Mucosa of descending colon (tissue), 3 donors: ENCODE measurements around the gene TBC1D2. TPM values are rescaled to one million over a fixed set of nuclear protein-coding genes. Genes with fewer than 3 reads are reported as not detected.
A peak's percentile ranks its signal among the peaks of the same experiment; 100 is the strongest.

Source experiments
- ATAC-seq: fragments of 200-7000 bp; cut with Tn5 transposase; one replicate; pipeline ENCODE4 v1.9.1; 2020; ENCODE audit warnings: mild to moderate bottlenecking, moderate library complexity
- DNase-seq, 3 donors: peaks; one replicate each; pipeline ENCODE4 v3.0.0-alpha.2; 2020
- H3K36me3 ChIP-seq: fragments of 200-600 bp; one replicate; pipeline ENCODE4 v1.8.0; 2021; ENCODE audit warnings: low read depth, mild to moderate bottlenecking
- H3K4me1 ChIP-seq: fragments of 200-600 bp; one replicate; pipeline ENCODE4 v1.8.0; 2021; ENCODE audit warnings: low read depth, mild to moderate bottlenecking
- H3K4me3 ChIP-seq: fragments of 200-600 bp; one replicate; pipeline ENCODE4 v1.8.0; 2021; ENCODE audit warnings: mild to moderate bottlenecking
- H3K9me3 ChIP-seq: fragments of 200-600 bp; one replicate; pipeline ENCODE4 v1.8.0; 2021; ENCODE audit warnings: mild to moderate bottlenecking
- CTCF ChIP-seq: fragments of 200-600 bp; IDR thresholded peaks from one replicate; pipeline ENCODE4 v1.8.0; 2022; ENCODE audit warnings: antibody characterized with exemption, mild to moderate bottlenecking
- intact Hi-C, 2 donors: fragments of 100-400 bp; cut with DNase I in 1 of 2; cut with micrococcal nuclease in 1 of 2; formaldehyde crosslinking; loops; one replicate each; pipeline versions ENCODE4 v1.11.0 to v1.11.1; 2022; cut with DNase I, micrococcal nuclease
- total RNA-seq, 3 donors: library from RNA; stranded (reverse); fragmentation: NEBNext Ultra II Directional in 2 of 3; extraction: Animal tissue kit (Norgen Biotek cat#: 25700) in 2 of 3; gene quantifications; one replicate each; pipeline versions ENCODE4 v1.2.1 to v1.2.4, GENCODE V29; 2021 to 2023
- donor health status: DM: no; HTN: no; CAD: no; lungs with moderate emphysema.
- donor health status: DM: no; HTN: no; CAD: no.
- donor health status: DM: no; HTN: yes; CAD: no.

The TBC1D2 gene
- total RNA-seq, 3 donors from 2014 or later, result 19.5 to 33.5 (median 26.9) TPM

GRCh38 chr9:98215271-98215670, 40.2 kb downstream of the TBC1D2 start:
- TF ChIP-seq CTCF, result no peak
- Histone ChIP-seq H3K9me3 (no peaks in the 10 kb centered on the region), H3K4me3 (no peak overlapping the region), H3K4me1 (no peaks in the 10 kb centered on the region), H3K36me3 (peaks cover 3% of the 10 kb centered on the region)
- ATAC-seq (no peak), DNase-seq (no peak)
- intact Hi-C loops, result no loop called here

GRCh38 chr9:98214811-98215210, 40.6 kb downstream of the TBC1D2 start:
- no peak for ATAC-seq
- DNase-seq, result no peak
- Histone ChIP-seq H3K9me3 (no peaks in the 10 kb centered on the region), H3K36me3 (no peaks in the 10 kb centered on the region), H3K4me1 (no peaks in the 10 kb centered on the region), H3K4me3 (no peak overlapping the region)
- intact Hi-C loops, result no loop called here
- TF ChIP-seq CTCF, result no peak

GRCh38 chr9:98211260-98211659, 44.2 kb downstream of the TBC1D2 start:
- no peaks in the 10 kb centered on the region for H3K4me1 ChIP-seq
- peak in 1 of 3 donors; percentile 29 for DNase-seq
- H3K4me3 ChIP-seq, result no peak overlapping the region
- intact Hi-C loops, result no loop called here
- peak; percentile 45 for ATAC-seq
- no peaks in the 10 kb centered on the region for H3K36me3 ChIP-seq
- H3K9me3 ChIP-seq, result no peaks in the 10 kb centered on the region
- no peak for TF ChIP-seq CTCF

- H3K9me3 ChIP-seq, result no peaks in the 10 kb centered on the region
- intact Hi-C loops, result no loop called here
- H3K4me1 ChIP-seq, result peaks cover 7% of the 10 kb centered on the region
- H3K36me3 ChIP-seq, result no peaks in the 10 kb centered on the region
- ATAC-seq (no peak), DNase-seq (no peak)
- no peak for TF ChIP-seq CTCF
- H3K4me3 ChIP-seq, result no peak overlapping the region
Measured at GRCh38 chr9:98210435-98210834, 45.0 kb downstream of the TBC1D2 start.

- Histone ChIP-seq H3K4me3 (no peak overlapping the region), H3K36me3 (no peaks in the 10 kb centered on the region), H3K4me1 (peaks cover 7% of the 10 kb centered on the region), H3K9me3 (no peaks in the 10 kb centered on the region)
- ATAC-seq (no peak), DNase-seq (no peak)
- intact Hi-C loops, result loop anchor here (5.0 kb wide), 1 partner anchor 53 kb away; no protein-coding TSS in a partner anchor
- TF ChIP-seq CTCF, result no peak
Measured at GRCh38 chr9:98209530-98209929, 45.9 kb downstream of the TBC1D2 start.

- DNase-seq, result no peak
- intact Hi-C loops, result loop anchor here (5.0 kb wide), 1 partner anchor 54 kb away; no protein-coding TSS in a partner anchor
Measured at GRCh38 chr9:98208635-98209034, 46.8 kb downstream of the TBC1D2 start.

More at GRCh38 chr9:98208635-98209034, 46.8 kb downstream of the TBC1D2 start:
- Histone ChIP-seq H3K4me3 (no peak overlapping the region), H3K4me1 (peaks cover 7% of the 10 kb centered on the region), H3K9me3 (no peaks in the 10 kb centered on the region), H3K36me3 (no peaks in the 10 kb centered on the region)
- TF ChIP-seq CTCF, result no peak
- ATAC-seq, result no peak
